Thyroid gland (tissue), 4 donors: ENCODE measurements around the gene PAK2.
"Not testable (repeated sequence)": the region's sequence is repeated elsewhere in the genome, so short reads cannot be mapped to it uniquely, and the experiment has no call there.

Experiments used
- CTCF ChIP-seq, 6 experiments: fragments of 200-600 bp in 3 of 6; fragments of 450-650 bp in 3 of 6; sonication (generic) in 3 of 6; IDR thresholded peaks; one replicate each; pipeline ENCODE4 v1.5.1; 2016 to 2019; ENCODE audit warnings: antibody characterized with exemption in 6 of 6, mild to moderate bottlenecking in 2 of 6, inconsistent platforms in 1 of 6, moderate library complexity in 1 of 6
- POLR2A ChIP-seq, 2 donors: fragments of 450-650 bp; IDR thresholded peaks; one replicate each; pipeline ENCODE4 v1.6.1; 2017; ENCODE audit warnings: antibody characterized with exemption in 2 of 2, mild to moderate bottlenecking in 2 of 2, moderate library complexity in 1 of 2

- not testable (repeated sequence) for TF ChIP-seq CTCF, POLR2A (IDR thresholded peaks at IDR 0.05)
Measured at GRCh38 chr3:196829651-196830050, 90.0 kb downstream of the PAK2 start.
